Mucosa of rectum (tissue), 2 donors: Measurements from ENCODE around the gene INO80D.
"Not testable (repeated sequence)": the region's sequence is repeated elsewhere in the genome, so short reads cannot be mapped to it uniquely, and the experiment has no call there.

Experiments used
- H3K27ac ChIP-seq, 2 donors: one replicate each; pipeline ENCODE4 v1.7.0; 2013; ENCODE audit warnings: inconsistent platforms in 2 of 2, low read depth in 2 of 2, low read length in 2 of 2
- H3K27me3 ChIP-seq, 2 donors: one replicate each; pipeline ENCODE4 v1.7.0; 2013; ENCODE audit warnings: low read length in 2 of 2; ENCODE audit not compliant: control insufficient read depth in 2 of 2, insufficient read depth in 2 of 2
- H3K36me3 ChIP-seq, 2 donors: one replicate each; pipeline ENCODE4 v1.7.0; 2013; ENCODE audit warnings: low read length in 2 of 2; ENCODE audit not compliant: control insufficient read depth in 2 of 2, insufficient read depth in 2 of 2
- H3K4me1 ChIP-seq, 2 donors: one replicate each; pipeline ENCODE4 v1.7.0; 2013; ENCODE audit warnings: low read length in 2 of 2, mild to moderate bottlenecking in 1 of 2; ENCODE audit not compliant: control insufficient read depth in 2 of 2, insufficient read depth in 2 of 2
- H3K4me3 ChIP-seq, 2 donors: one replicate each; pipeline ENCODE4 v1.7.0; 2013; ENCODE audit warnings: low read length in 2 of 2
- H3K9ac ChIP-seq, 2 donors: one replicate each; pipeline ENCODE4 v1.7.0; 2013; ENCODE audit warnings: low read length in 2 of 2, low read depth in 1 of 2, mild to moderate bottlenecking in 1 of 2
- H3K9me3 ChIP-seq, 2 donors: one replicate each; pipeline ENCODE4 v1.7.0; 2013; ENCODE audit warnings: low read length in 2 of 2; ENCODE audit not compliant: control insufficient read depth in 2 of 2
- donor health status: healthy.
- donor health status: Normal muscosa, but diverticular disease.

INO80D gene

GRCh38 chr2:206085742-206086445, at the start of gene INO80D:
Gene INO80D, minus strand, starts transcription at chr2:206086174. Its CDS starts 23,158 bp downstream, at chr2:206063016.
- H3K4me1 ChIP-seq, result peaks cover 6 to 14% of the 10 kb centered on the region in 2 donors

GRCh38 chr2:206127656-206128055, 41.7 kb upstream of the INO80D start:
- Histone ChIP-seq H3K4me1 (no peaks in the 10 kb centered on the region), H3K36me3 (peaks cover 42 to 59% of the 10 kb centered on the region in 2 donors), H3K27me3 (no peaks in the 10 kb centered on the region), H3K27ac (no peak overlapping the region), H3K4me3 (no peak overlapping the region), H3K9ac (no peak overlapping the region), H3K9me3 (no peaks in the 10 kb centered on the region)

More at GRCh38 chr2:206085742-206086445, at the start of gene INO80D:
- no peaks in the 10 kb centered on the region for H3K27me3 ChIP-seq
- peak within 1 kb of the TSS; percentile 87 to 96 for H3K4me3 ChIP-seq
- peak within 1 kb of the TSS; percentile 77 to 95 for H3K9ac ChIP-seq
- no peaks in the 10 kb centered on the region for H3K9me3 ChIP-seq
- H3K27ac ChIP-seq, result peak within 1 kb of the TSS; percentile 92 to 96
- no peaks in the 10 kb centered on the region for H3K36me3 ChIP-seq

- H3K36me3 ChIP-seq, result peaks cover 49 to 66% of the 10 kb centered on the region in 2 donors
- H3K27ac ChIP-seq, result no peak overlapping the region
- H3K9me3 ChIP-seq, result peaks cover 0 to under 1% of the 10 kb centered on the region in 2 donors
These were observed 39.9 kb upstream of the INO80D start for GRCh38 chr2:206125901-206126300.

GRCh38 chr2:206122569-206122968, 36.6 kb upstream of the INO80D start:
- H3K27ac ChIP-seq, H3K4me3 ChIP-seq, H3K27me3 ChIP-seq, H3K9ac ChIP-seq, H3K9me3 ChIP-seq, H3K4me1 ChIP-seq: not testable (repeated sequence)
- peaks cover 47 to 61% of the 10 kb centered on the region in 2 donors for H3K36me3 ChIP-seq

More at GRCh38 chr2:206125901-206126300, 39.9 kb upstream of the INO80D start:
- Histone ChIP-seq H3K27me3 (no peaks in the 10 kb centered on the region), H3K4me3 (no peak overlapping the region), H3K4me1 (no peaks in the 10 kb centered on the region), H3K9ac (no peak overlapping the region)

GRCh38 chr2:206116278-206116677, 30.3 kb upstream of the INO80D start:
- Histone ChIP-seq H3K27me3 (no peaks in the 10 kb centered on the region), H3K4me3 (no peak overlapping the region), H3K36me3 (peaks cover 13 to 15% of the 10 kb centered on the region in 2 donors), H3K27ac (no peak overlapping the region), H3K9ac (no peak overlapping the region), H3K4me1 (no peaks in the 10 kb centered on the region), H3K9me3 (peaks cover 0 to 4% of the 10 kb centered on the region in 2 donors)

- H3K36me3 ChIP-seq, result peaks cover 3 to 4% of the 10 kb centered on the region in 2 donors
- H3K27ac ChIP-seq, result no peak overlapping the region
- no peak overlapping the region for H3K4me3 ChIP-seq
- no peaks in the 10 kb centered on the region for H3K9me3 ChIP-seq
- no peaks in the 10 kb centered on the region for H3K27me3 ChIP-seq
- no peak overlapping the region for H3K9ac ChIP-seq
- no peaks in the 10 kb centered on the region for H3K4me1 ChIP-seq
These were observed 29.1 kb upstream of the INO80D start for GRCh38 chr2:206115026-206115578.

- no peaks in the 10 kb centered on the region for H3K9me3 ChIP-seq
- no peak overlapping the region for H3K9ac ChIP-seq
- no peak overlapping the region for H3K27ac ChIP-seq
- H3K36me3 ChIP-seq, result no peaks in the 10 kb centered on the region
- H3K4me3 ChIP-seq, result no peak overlapping the region
- H3K27me3 ChIP-seq, result no peaks in the 10 kb centered on the region
- no peaks in the 10 kb centered on the region for H3K4me1 ChIP-seq
These were observed 27.0 kb upstream of the INO80D start for GRCh38 chr2:206112846-206113547.

- no peak overlapping the region for H3K27ac ChIP-seq
- H3K9ac ChIP-seq, result no peak overlapping the region
- H3K27me3 ChIP-seq, result no peaks in the 10 kb centered on the region
- H3K4me3 ChIP-seq, result no peak overlapping the region
- no peaks in the 10 kb centered on the region for H3K9me3 ChIP-seq
- H3K4me1 ChIP-seq, result no peaks in the 10 kb centered on the region
- no peaks in the 10 kb centered on the region for H3K36me3 ChIP-seq
These were observed 26.1 kb upstream of the INO80D start for GRCh38 chr2:206112108-206112507.

GRCh38 chr2:206108713-206109112, 22.7 kb upstream of the INO80D start:
- no peaks in the 10 kb centered on the region for H3K36me3 ChIP-seq
- H3K9ac ChIP-seq, result no peak overlapping the region
- no peak overlapping the region for H3K27ac ChIP-seq
- H3K4me1 ChIP-seq, result no peaks in the 10 kb centered on the region
- H3K9me3 ChIP-seq, result no peaks in the 10 kb centered on the region
- H3K4me3 ChIP-seq, result no peak overlapping the region
- H3K27me3 ChIP-seq, result no peaks in the 10 kb centered on the region

- no peak overlapping the region for H3K4me3 ChIP-seq
- H3K27ac ChIP-seq, result no peak overlapping the region
- H3K9me3 ChIP-seq, result no peaks in the 10 kb centered on the region
- no peaks in the 10 kb centered on the region for H3K4me1 ChIP-seq
- no peaks in the 10 kb centered on the region for H3K27me3 ChIP-seq
- H3K9ac ChIP-seq, result no peak overlapping the region
- no peaks in the 10 kb centered on the region for H3K36me3 ChIP-seq
These were observed 19.6 kb upstream of the INO80D start for GRCh38 chr2:206105541-206105940.
